Esophagus squamous epithelium (tissue), 4 donors: ENCODE measurements around the gene RAB20.

ENCODE experiments used
- CTCF ChIP-seq, 6 experiments: fragments of 450-650 bp in 4 of 6; fragments of 200-600 bp in 2 of 6; sonication (generic) in 2 of 6; IDR thresholded peaks; one replicate each; pipeline ENCODE4 v1.5.1; 2016 to 2019; ENCODE audit warnings: antibody characterized with exemption in 6 of 6, mild to moderate bottlenecking in 4 of 6, moderate library complexity in 4 of 6
- POLR2A ChIP-seq, 4 donors: fragments of 450-650 bp; IDR thresholded peaks; one replicate each; pipeline ENCODE4 v1.6.1; 2017; ENCODE audit warnings: antibody characterized with exemption in 4 of 4, mild to moderate bottlenecking in 4 of 4, moderate library complexity in 3 of 4

GRCh38 chr13:110560601-110561343 lies 750 bp downstream of the RAB20 start:
- TF ChIP-seq CTCF (IDR thresholded peaks at IDR 0.05) (no peak), POLR2A (IDR thresholded peaks at IDR 0.05) (no peak)
